Small intestine (tissue), 16 donors: ENCODE results near the gene PMS1. TPM values are rescaled to one million over a fixed set of nuclear protein-coding genes. Genes with fewer than 3 reads are reported as not detected.
"Not testable (repeated sequence)": the region's sequence is repeated elsewhere in the genome, so short reads cannot be mapped to it uniquely, and the experiment has no call there.

Experiments used
- DNase-seq, 2 donors: peaks; one replicate each; pipeline versions ENCODE4 v3.0.0 to v3.0.0-alpha.2; 2013
- FAIRE-seq: peaks from 2 replicates; lab custom pipeline; 2012; peaks lifted over from hg19 to GRCh38; lab: Jason Lieb, UNC
- H3K27ac ChIP-seq, 3 donors: one replicate each; pipeline ENCODE4 v1.5.1; 2013; ENCODE audit warnings: low read length in 2 of 3, mild to moderate bottlenecking in 2 of 3, control low read depth in 1 of 3, inconsistent platforms in 1 of 3, low read depth in 1 of 3, moderate library complexity in 1 of 3
- H3K27me3 ChIP-seq, 3 donors: one replicate each; pipeline ENCODE4 v1.6.1; 2013; ENCODE audit warnings: low read length in 3 of 3, inconsistent platforms in 1 of 3; ENCODE audit not compliant: control insufficient read depth in 3 of 3, insufficient read depth in 3 of 3
- H3K36me3 ChIP-seq, 3 donors: one replicate each; pipeline ENCODE4 v1.6.1; 2013; ENCODE audit warnings: low read length in 3 of 3, inconsistent platforms in 1 of 3, low read depth in 1 of 3, mild to moderate bottlenecking in 1 of 3, moderate library complexity in 1 of 3; ENCODE audit not compliant: control insufficient read depth in 3 of 3, insufficient read depth in 2 of 3
- H3K4me1 ChIP-seq, 3 donors: one replicate each; pipeline ENCODE4 v1.6.1; 2013; ENCODE audit warnings: low read length in 2 of 3, inconsistent platforms in 1 of 3, low read depth in 1 of 3, mild to moderate bottlenecking in 1 of 3, moderate library complexity in 1 of 3; ENCODE audit not compliant: control insufficient read depth in 3 of 3, insufficient read depth in 2 of 3
- H3K4me3 ChIP-seq, 3 donors: one replicate each; pipeline ENCODE4 v1.5.1; 2013; ENCODE audit warnings: low read length in 3 of 3, control low read depth in 1 of 3, inconsistent platforms in 1 of 3, low read depth in 1 of 3, mild to moderate bottlenecking in 1 of 3, moderate library complexity in 1 of 3
- H3K9me3 ChIP-seq, 2 donors: one replicate each; pipeline ENCODE4 v1.6.1; 2013; ENCODE audit warnings: low read depth in 1 of 2, low read length in 1 of 2; ENCODE audit not compliant: control insufficient read depth in 2 of 2, insufficient read depth in 1 of 2
- WGBS, 3 donors: extraction: QIAGEN DNeasy Blood & Tissue Kit; methylation state at CpG; one replicate each; pipeline ENCODE4 v1.1.7; 2013; 5-methylcytosine and 5-hydroxymethylcytosine counted together
- long read RNA-seq, 10 donors: transcript quantifications; one replicate each; lab custom pipeline, GENCODE V29; 2026
- polyA plus RNA-seq, 4 donors: library from polyadenylated mRNA; stranded (reverse) in 3 of 4; unstranded in 1 of 4; fragments of 200-250 nt in 3 of 4; fragments of 120-200 nt in 1 of 4; gene quantifications; one replicate each; pipeline versions ENCODE4 v1.2.1 to v1.2.3, GENCODE V29; 2013
- donor health status: healthy with polysubstance abuse.
- donor health status: control.
- donor health status: control.
- donor health status: Bipolar disorder and iron deficiency.
- donor health status: healthy.

The PMS1 gene
- 10 to 100 TPM in 1 of 4 donors, 1 to 10 TPM in 3; 2.4 to 13.5 (median 8.7) TPM for polyA plus RNA-seq
- long read RNA-seq, donor 1, result 0 reads
- long read RNA-seq, donor 2, partial matches to known transcripts, result 0 of 1 reads
- long read RNA-seq, donor 2, other reads (novel, unspliced or antisense), result 0 of 1 reads
- long read RNA-seq, donor 3, partial matches to known transcripts, result 0 of 1 reads
- long read RNA-seq, donor 3, other reads (novel, unspliced or antisense), result 0 of 1 reads
- long read RNA-seq, donor 4, result 0 reads
- long read RNA-seq, donor 5, result 0 reads
- long read RNA-seq, donor 6, partial matches to known transcripts, result 0 of 2 reads
- long read RNA-seq, donor 6, other reads (novel, unspliced or antisense), result 0 of 2 reads
- long read RNA-seq, donor 7, result 0 reads
- long read RNA-seq, donor 8, partial matches to known transcripts, result 0 of 1 reads
- long read RNA-seq, donor 8, other reads (novel, unspliced or antisense), result 0 of 1 reads
- long read RNA-seq, donor 9, partial matches to known transcripts, result 13 of 13 reads
- long read RNA-seq, donor 9, other reads (novel, unspliced or antisense), result 0 of 13 reads
- long read RNA-seq, donor 10, partial matches to known transcripts, result 0 of 4 reads
- long read RNA-seq, donor 10, other reads (novel, unspliced or antisense), result 0 of 4 reads

DNA sequence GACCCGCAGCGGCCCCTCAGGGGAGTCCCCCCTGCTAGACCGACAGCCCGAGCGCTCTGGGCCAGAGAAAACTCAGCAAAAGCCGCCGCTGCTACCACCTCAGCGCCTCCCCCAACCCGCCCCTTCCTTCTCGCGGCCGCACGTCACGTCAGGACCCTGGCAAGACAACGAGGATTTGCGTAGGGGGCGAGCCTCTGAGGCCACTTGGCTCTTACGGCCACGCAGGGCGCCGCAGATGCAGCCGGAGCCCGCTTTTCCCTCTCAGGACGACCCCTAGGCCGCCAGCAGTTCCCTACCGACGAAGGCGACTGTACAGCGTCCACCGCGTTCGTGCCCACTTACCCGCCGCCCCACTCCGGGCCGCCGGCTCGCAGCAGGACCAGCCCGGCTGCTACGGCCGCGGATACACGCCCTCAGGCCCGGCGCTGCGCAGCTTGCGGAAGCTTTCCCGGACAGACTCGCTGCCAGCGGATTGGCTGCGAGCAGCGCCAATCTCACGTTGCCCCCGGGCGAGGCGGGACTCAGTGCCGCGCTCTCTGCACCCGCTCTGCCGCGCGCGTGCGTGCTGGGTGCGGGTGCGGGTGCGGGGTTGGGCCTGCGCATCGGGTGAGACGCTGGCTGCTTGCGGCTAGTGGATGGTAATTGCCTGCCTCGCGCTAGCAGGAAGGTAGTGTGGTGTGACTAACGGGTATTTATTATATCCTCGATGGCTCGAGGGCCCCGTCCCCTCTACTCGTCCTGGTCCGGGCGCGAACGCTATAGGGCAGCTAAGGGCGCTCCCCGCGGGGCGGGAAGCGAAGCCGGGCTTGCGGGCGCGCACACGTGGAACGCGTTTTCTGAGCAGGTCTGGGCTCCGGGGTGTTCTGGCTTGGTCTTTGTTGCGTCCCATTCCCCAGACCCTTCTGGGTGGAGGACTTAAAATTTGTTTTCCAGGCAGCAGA, at the start of gene PMS1, which contains the start of gene ORMDL1:
PMS1 (plus strand) TSS at position 524 of the 941 bp plus-strand sequence. CDS start 7,360 bp downstream, outside the sequence.
ORMDL1 (minus strand) TSS at position 413 of the 941 bp plus-strand sequence. CDS start 1,744 bp downstream, outside the sequence.
- DNase-seq (peak; percentile 96 to 98), FAIRE-seq (no peak)
- peaks cover 0 to 4% (median 0%) of the 10 kb centered on the region in 3 donors for H3K36me3 ChIP-seq
- peaks cover 0 to 6% (median 4%) of the 10 kb centered on the region in 3 donors for H3K4me1 ChIP-seq
- H3K27me3 ChIP-seq, result no peaks in the 10 kb centered on the region
- WGBS, 3 donors, result 0% methylated on average over 85 to 96 of the region's 96 CpGs
- no peaks in the 10 kb centered on the region for H3K9me3 ChIP-seq
- peak within 1 kb of the TSS; percentile 88 to 97 (median 93) for H3K27ac ChIP-seq
- H3K4me3 ChIP-seq, result peak within 1 kb of the TSS; percentile 79 to 84 (median 81)

DNA sequence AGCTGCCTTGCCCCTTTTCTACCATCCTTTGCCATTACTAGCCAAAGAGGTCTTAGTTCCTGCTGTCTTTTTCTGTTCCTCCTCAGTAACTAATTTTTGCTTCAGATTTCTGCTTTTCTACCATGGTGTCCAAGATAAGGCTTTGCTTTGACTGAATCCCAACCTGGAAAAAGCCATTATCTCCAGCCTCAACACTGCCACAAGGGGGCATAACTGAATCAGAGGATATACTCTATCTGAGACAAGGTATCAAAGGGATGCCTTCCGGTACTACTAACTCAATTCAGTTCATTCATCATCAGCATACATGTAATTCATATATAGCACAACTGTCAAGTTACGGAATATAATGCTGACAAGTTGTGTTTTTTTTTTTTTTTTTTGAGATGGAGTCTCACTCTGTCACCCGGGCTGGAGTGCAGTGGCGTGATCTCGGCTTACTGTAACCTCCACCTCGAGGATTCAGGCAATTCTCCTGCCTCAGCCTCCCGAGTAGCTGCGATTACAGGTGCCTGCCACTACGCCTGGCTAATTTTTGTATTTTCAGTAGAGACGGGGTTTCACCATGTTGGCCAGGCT, 33.1 kb upstream of the PMS1 start:
- no peak overlapping the region for H3K4me3 ChIP-seq
- no peak overlapping the region for H3K27ac ChIP-seq
- H3K4me1 ChIP-seq, result no peaks in the 10 kb centered on the region
- H3K9me3 ChIP-seq, result no peaks in the 10 kb centered on the region
- 83 to 85% (median 84%) methylated on average over 10 of the region's 10 CpGs for WGBS, 3 donors
- H3K36me3 ChIP-seq, result peaks cover 4 to 18% (median 5%) of the 10 kb centered on the region in 3 donors
- DNase-seq (peak; percentile 53 to 54), FAIRE-seq (no peak)
- H3K27me3 ChIP-seq, result no peaks in the 10 kb centered on the region

DNA sequence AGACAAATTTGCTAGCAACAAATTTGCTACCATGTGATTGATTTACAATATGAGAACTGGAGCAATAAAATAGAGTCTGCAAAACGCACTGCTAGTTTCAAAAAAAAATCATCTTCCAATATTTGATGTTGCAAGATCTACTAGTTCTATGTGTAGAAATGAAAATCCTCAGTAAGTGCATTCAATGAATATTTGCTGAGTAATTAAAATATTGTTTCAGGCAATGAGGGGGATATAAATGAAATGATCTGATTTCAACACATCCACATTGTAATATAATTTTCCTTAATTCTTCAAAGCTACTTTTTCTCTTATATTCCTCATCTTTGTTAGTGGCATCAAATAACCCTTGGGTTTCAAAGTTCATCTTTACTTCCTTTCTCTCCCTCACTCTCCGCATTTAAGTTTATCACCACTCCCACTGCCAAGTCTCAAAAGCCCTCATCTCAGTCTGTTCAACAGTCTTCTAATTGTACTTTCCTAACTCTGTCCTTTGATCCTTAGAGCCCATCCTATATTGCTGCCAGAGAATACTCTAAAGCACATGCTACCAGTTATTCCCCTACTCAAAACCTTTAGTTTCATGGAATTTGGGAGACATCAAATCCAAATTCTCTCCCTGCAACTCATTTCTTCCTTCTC, 27.8 kb upstream of the PMS1 start:
- H3K9me3 ChIP-seq, result no peaks in the 10 kb centered on the region
- peaks cover 0 to 7% (median 2%) of the 10 kb centered on the region in 3 donors for H3K36me3 ChIP-seq
- no peak overlapping the region for H3K27ac ChIP-seq
- H3K27me3 ChIP-seq, result no peaks in the 10 kb centered on the region
- no peak overlapping the region for H3K4me3 ChIP-seq
- FAIRE-seq (no peak), DNase-seq (peak; percentile 18 to 49)
- 30 to 66% (median 33%) methylated on average over 2 of the region's 2 CpGs for WGBS, 3 donors
- H3K4me1 ChIP-seq, result no peaks in the 10 kb centered on the region

- WGBS, 3 donors, result 96 to 99% (median 98%) methylated on average over 17 of the region's 19 CpGs
- not testable (repeated sequence) for FAIRE-seq
Observed at GRCh38 chr2:189760154-189760553, 24.1 kb upstream of the PMS1 start.

DNA sequence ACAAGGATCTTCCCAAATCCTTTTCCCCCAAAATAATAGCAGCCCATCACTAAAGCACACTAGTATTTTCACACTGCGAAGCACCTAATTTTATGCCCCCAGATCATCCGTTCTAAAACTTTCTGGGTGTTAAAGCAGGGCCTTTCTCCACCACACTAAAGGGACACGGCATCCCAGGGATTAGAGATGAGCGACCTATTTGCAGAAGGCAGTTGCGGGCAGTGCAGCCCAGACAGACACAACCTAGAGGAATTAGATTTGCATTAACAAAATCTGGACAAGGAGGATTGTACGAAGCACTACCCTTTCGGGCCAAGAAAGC, 22.1 kb upstream of the PMS1 start:
- Histone ChIP-seq H3K4me3 (peak overlapping the region; percentile 55 to 88 (median 60)), H3K4me1 (no peaks in the 10 kb centered on the region), H3K27ac (peak overlapping the region; percentile 80 to 98 (median 90)), H3K9me3 (no peaks in the 10 kb centered on the region), H3K27me3 (no peaks in the 10 kb centered on the region), H3K36me3 (peaks cover 0 to 7% (median 0%) of the 10 kb centered on the region in 3 donors)
- DNase-seq, result no peak
- 0 to 1% (median 0%) methylated on average over 7 of the region's 7 CpGs for WGBS, 3 donors
- no peak for FAIRE-seq

More at GRCh38 chr2:189760154-189760553, 24.1 kb upstream of the PMS1 start:
- H3K9me3 ChIP-seq, H3K36me3 ChIP-seq, H3K4me1 ChIP-seq, H3K27ac ChIP-seq, DNase-seq, H3K4me3 ChIP-seq, H3K27me3 ChIP-seq: not testable (repeated sequence)

GRCh38 chr2:189762551-189763298, 21.5 kb upstream of the PMS1 start, which contains the start of gene OSGEPL1:
Gene OSGEPL1, minus strand, starts transcription at chr2:189762792. Its CDS starts 1,152 bp downstream, at chr2:189761640.
- FAIRE-seq (no peak), DNase-seq (peak; percentile 96 to 98)
- Histone ChIP-seq H3K9me3 (no peaks in the 10 kb centered on the region), H3K27me3 (no peaks in the 10 kb centered on the region), H3K36me3 (peaks cover 0 to 7% (median 0%) of the 10 kb centered on the region in 3 donors), H3K4me1 (no peaks in the 10 kb centered on the region), H3K4me3 (peak within 1 kb of the TSS; percentile 55 to 88 (median 60)), H3K27ac (peak within 1 kb of the TSS; percentile 80 to 98 (median 90))
- WGBS, 3 donors, result 0 to 1% (median 0%) methylated on average over 33 of the region's 33 CpGs
